Measurements from ENCODE around the gene RHOB. TPM values are rescaled to one million over a fixed set of nuclear protein-coding genes. Genes with fewer than 3 reads are reported as not detected.
"Not testable (repeated sequence)": the region's sequence is repeated elsewhere in the genome, so short reads cannot be mapped to it uniquely, and the experiment has no call there.

The RHOB gene
- total RNA-seq, 1 experiment from 2014 or later, result 143 TPM

DNA sequence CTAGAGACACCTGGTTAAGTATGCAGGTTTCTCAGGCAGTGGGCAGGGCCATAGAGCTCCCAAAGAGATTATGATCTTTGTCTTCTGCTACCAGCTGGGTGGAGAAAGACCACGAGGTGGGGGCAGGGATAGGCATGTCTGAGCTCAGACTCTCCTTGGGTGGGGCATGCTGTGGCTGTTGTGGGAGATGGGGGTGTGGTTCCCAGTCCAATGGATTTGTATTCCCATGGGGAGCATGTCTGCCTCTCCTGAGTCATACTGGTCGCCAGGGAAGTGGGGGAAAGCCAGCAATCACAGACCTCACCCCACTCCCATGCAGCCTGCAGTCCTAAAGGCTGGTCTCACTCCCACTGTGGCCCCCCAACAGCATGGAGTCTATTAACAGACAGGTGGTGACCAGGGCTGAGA lies 31.4 kb upstream of the RHOB start:
- no peaks in the 10 kb centered on the region for H3K36me3 Mint-ChIP-seq (ENCODE audit: insufficient read depth, unreplicated experiment)
- no peak overlapping the region for H3K4me3 Mint-ChIP-seq (ENCODE audit: low read depth, unreplicated experiment)
- no peaks in the 10 kb centered on the region for H3K4me1 Mint-ChIP-seq (ENCODE audit: low read depth, unreplicated experiment)
- TF ChIP-seq, protein P1, sequence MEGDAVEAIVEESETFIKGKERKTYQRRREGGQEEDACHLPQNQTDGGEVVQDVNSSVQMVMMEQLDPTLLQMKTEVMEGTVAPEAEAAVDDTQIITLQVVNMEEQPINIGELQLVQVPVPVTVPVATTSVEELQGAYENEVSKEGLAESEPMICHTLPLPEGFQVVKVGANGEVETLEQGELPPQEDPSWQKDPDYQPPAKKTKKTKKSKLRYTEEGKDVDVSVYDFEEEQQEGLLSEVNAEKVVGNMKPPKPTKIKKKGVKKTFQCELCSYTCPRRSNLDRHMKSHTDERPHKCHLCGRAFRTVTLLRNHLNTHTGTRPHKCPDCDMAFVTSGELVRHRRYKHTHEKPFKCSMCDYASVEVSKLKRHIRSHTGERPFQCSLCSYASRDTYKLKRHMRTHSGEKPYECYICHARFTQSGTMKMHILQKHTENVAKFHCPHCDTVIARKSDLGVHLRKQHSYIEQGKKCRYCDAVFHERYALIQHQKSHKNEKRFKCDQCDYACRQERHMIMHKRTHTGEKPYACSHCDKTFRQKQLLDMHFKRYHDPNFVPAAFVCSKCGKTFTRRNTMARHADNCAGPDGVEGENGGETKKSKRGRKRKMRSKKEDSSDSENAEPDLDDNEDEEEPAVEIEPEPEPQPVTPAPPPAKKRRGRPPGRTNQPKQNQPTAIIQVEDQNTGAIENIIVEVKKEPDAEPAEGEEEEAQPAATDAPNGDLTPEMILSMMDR (IDR thresholded peaks at IDR 0.05; ENCODE audit: unreplicated experiment), result no peak
- intact Hi-C loops (cut with micrococcal nuclease; ENCODE audit: unreplicated experiment), result loop anchor here (10.0 kb wide), 1 partner anchor 329 kb away; no protein-coding TSS in a partner anchor
- H3K9me3 Mint-ChIP-seq (ENCODE audit: low read depth, unreplicated experiment), result no peaks in the 10 kb centered on the region
- CTCF ChIA-PET, result interaction anchor here (0.6 to 1.6 kb wide), 3 partner anchors 14 to 227 kb away, joined by 3 to 5 read pairs (median 4); no protein-coding TSS in a partner anchor
- DNase-seq, result no peak
- no peaks in the 10 kb centered on the region for H3K27me3 Mint-ChIP-seq (ENCODE audit: unreplicated experiment)
- BruUV-seq (replicated peaks), result no TSS peak
- no peak overlapping the region for H3K27ac Mint-ChIP-seq (ENCODE audit: unreplicated experiment)

DNA sequence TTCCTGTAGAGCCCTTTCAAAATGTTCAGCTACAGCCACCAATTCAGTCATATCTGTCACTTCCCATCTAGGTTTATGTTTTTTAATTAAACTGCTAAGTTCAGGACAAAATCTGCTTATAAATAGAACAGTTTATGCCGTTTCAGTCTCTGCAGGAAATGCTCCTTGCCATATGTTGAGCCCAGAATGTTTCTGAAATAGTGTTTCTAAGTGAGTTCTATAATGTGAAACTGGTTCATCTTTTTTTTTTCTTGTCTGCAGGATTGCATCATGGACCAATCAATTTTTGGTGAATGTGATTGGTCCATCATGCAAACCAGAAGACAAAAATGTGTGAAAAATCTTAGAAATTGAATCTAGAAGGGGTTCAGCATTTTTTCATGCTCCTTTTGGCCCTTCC lies 30.2 kb upstream of the RHOB start:
- intact Hi-C loops (cut with micrococcal nuclease; ENCODE audit: unreplicated experiment), result loop anchor here (10.0 kb wide), 1 partner anchor 328 kb away; no protein-coding TSS in a partner anchor
- CTCF ChIA-PET, result no interaction called here
- no peaks in the 10 kb centered on the region for H3K36me3 Mint-ChIP-seq (ENCODE audit: insufficient read depth, unreplicated experiment)
- no peak for DNase-seq
- TF ChIP-seq, protein P1 (IDR thresholded peaks at IDR 0.05; ENCODE audit: unreplicated experiment), result no peak
- H3K4me1 Mint-ChIP-seq (ENCODE audit: low read depth, unreplicated experiment), result no peaks in the 10 kb centered on the region
- H3K27ac Mint-ChIP-seq (ENCODE audit: unreplicated experiment), result no peak overlapping the region
- no peaks in the 10 kb centered on the region for H3K27me3 Mint-ChIP-seq (ENCODE audit: unreplicated experiment)
- H3K4me3 Mint-ChIP-seq (ENCODE audit: low read depth, unreplicated experiment), result no peak overlapping the region
- H3K9me3 Mint-ChIP-seq (ENCODE audit: low read depth, unreplicated experiment), result no peaks in the 10 kb centered on the region
- BruUV-seq (replicated peaks), result no TSS peak

DNA sequence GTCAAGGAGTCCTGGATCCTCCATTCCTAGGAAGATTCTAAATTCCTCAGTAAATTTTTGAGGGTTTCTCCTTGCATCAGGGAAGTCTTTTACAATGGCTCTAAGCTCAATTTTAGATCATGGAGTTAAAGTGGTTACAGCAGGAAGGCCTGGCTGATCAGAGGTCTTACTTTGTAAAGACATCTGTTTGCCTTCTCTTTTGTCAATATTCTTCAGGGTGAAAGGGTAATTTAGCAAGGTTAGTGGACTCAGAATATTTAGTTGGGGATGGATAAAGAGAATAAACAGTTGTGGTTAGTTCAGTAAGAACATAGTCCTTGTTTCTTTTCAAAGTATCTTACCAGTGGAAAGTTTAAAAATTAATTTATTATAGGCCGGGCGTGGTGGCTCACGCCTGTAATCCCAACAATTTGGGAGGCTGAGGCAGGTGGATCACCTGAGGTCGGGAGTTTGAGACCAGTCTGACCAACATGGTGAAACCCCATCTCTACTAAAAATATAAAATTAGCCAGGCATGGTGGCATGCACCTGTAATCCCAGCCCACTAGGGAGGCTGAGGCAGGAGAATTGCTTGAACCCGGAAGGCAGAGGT lies 29.5 kb upstream of the RHOB start:
- DNase-seq; H3K4me3 Mint-ChIP-seq (ENCODE audit: low read depth, unreplicated experiment); H3K9me3 Mint-ChIP-seq (ENCODE audit: low read depth, unreplicated experiment); H3K27ac Mint-ChIP-seq (ENCODE audit: unreplicated experiment); H3K27me3 Mint-ChIP-seq (ENCODE audit: unreplicated experiment); CTCF ChIA-PET; H3K36me3 Mint-ChIP-seq (ENCODE audit: insufficient read depth, unreplicated experiment); H3K4me1 Mint-ChIP-seq (ENCODE audit: low read depth, unreplicated experiment); BruUV-seq (replicated peaks): not testable (repeated sequence)
- intact Hi-C loops (cut with micrococcal nuclease; ENCODE audit: unreplicated experiment), result loop anchor here (10.0 kb wide), 1 partner anchor 327 kb away; no protein-coding TSS in a partner anchor

DNA sequence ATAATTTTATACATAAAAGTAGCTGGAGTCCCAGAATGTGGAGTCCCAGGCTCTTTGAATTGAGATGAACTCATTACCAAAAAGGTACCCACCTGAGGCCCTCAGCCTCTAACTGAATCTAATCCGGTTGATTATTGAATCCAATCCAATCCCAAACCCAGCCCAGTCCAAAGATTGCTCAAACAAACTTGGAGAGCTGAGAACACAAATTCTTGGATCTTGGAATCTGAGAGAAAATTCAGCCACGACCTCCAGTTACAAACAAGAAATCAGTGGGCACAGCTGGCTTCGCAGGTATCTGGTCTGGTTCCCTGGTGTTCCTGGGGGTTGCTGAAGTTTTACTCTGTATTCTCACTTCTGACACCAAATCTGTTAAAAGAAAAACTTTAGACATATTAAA lies 28.4 kb upstream of the RHOB start:
- Mint-ChIP-seq H3K4me3 (ENCODE audit: low read depth, unreplicated experiment) (no peak overlapping the region), H3K36me3 (ENCODE audit: insufficient read depth, unreplicated experiment) (no peaks in the 10 kb centered on the region), H3K9me3 (ENCODE audit: low read depth, unreplicated experiment) (no peaks in the 10 kb centered on the region), H3K4me1 (ENCODE audit: low read depth, unreplicated experiment) (no peaks in the 10 kb centered on the region), H3K27ac (ENCODE audit: unreplicated experiment) (no peak overlapping the region), H3K27me3 (ENCODE audit: unreplicated experiment) (peaks cover 12% of the 10 kb centered on the region)
- CTCF ChIA-PET, result no interaction called here
- no peak for DNase-seq
- intact Hi-C loops (cut with micrococcal nuclease; ENCODE audit: unreplicated experiment), result loop anchor here (10.0 kb wide), 1 partner anchor 326 kb away; no protein-coding TSS in a partner anchor
- TF ChIP-seq, protein P1 (IDR thresholded peaks at IDR 0.05; ENCODE audit: unreplicated experiment), result no peak
- no TSS peak for BruUV-seq (replicated peaks)

DNA sequence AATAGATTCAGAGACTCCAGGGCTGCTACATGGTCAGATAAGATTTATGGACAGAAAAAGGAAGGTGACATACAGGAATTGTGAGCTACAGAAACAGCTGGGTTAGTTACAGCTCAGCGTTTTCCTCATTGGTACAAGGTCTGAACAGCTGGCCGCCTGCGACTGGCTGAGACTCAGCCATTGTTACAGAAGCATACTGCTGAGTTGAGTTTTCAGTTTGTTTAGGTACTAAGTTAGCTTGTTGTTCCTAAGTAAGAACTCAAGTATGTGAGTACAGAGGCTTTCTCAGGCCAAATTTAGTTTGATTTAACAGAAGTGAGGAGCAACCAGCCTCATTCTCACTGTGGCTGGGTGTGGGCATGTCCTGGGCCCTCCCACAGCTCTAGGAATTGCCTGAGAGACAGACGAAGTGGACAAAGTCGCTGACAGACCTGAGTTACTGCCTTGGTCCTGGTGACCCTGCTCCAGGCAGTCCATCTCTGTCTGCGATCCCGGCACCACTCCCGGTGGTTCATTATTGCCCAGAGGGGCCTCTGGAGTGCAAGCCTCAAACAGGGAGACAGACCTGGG lies 27.8 kb upstream of the RHOB start:
- intact Hi-C loops (cut with micrococcal nuclease; ENCODE audit: unreplicated experiment), result loop anchor here (10.0 kb wide), 1 partner anchor 326 kb away; no protein-coding TSS in a partner anchor
- no peak for DNase-seq
- Mint-ChIP-seq H3K27ac (ENCODE audit: unreplicated experiment) (no peak overlapping the region), H3K9me3 (ENCODE audit: low read depth, unreplicated experiment) (no peaks in the 10 kb centered on the region), H3K4me1 (ENCODE audit: low read depth, unreplicated experiment) (no peaks in the 10 kb centered on the region), H3K4me3 (ENCODE audit: low read depth, unreplicated experiment) (no peak overlapping the region), H3K27me3 (ENCODE audit: unreplicated experiment) (peaks cover 15% of the 10 kb centered on the region), H3K36me3 (ENCODE audit: insufficient read depth, unreplicated experiment) (no peaks in the 10 kb centered on the region)
- TF ChIP-seq, protein P1 (IDR thresholded peaks at IDR 0.05; ENCODE audit: unreplicated experiment), result no peak
- CTCF ChIA-PET, result no interaction called here
- BruUV-seq (replicated peaks), result no TSS peak

Measured in Calu3 (cell line).